ENCODE data around the gene GABRR1. TPM values are rescaled to one million over a fixed set of nuclear protein-coding genes. Genes with fewer than 3 reads are reported as not detected.

GABRR1 gene
- total and polyA plus RNA-seq, 2 experiments from 2014 or later = 0.14 to 0.37 TPM

DNA sequence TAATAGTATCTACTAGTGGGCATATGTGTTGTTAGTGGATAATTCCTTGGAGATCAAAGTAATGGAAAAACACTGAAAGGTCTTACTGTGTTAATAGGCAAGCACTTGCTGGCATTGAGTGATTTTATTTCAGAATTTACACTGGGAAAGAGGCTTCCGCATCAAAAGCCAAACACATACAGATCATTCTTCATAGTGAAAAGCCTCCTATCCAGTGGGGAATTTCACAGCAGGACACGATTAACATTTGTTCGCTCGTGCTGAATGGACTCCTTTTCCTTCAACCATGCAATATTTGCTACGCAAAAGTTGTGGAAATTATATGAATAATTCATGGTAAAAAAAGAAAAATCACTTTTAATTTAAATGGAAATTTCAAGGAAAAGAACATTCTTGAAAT, 26.4 kb downstream of the GABRR1 start (continued):
- TF ChIP-seq, protein P1, sequence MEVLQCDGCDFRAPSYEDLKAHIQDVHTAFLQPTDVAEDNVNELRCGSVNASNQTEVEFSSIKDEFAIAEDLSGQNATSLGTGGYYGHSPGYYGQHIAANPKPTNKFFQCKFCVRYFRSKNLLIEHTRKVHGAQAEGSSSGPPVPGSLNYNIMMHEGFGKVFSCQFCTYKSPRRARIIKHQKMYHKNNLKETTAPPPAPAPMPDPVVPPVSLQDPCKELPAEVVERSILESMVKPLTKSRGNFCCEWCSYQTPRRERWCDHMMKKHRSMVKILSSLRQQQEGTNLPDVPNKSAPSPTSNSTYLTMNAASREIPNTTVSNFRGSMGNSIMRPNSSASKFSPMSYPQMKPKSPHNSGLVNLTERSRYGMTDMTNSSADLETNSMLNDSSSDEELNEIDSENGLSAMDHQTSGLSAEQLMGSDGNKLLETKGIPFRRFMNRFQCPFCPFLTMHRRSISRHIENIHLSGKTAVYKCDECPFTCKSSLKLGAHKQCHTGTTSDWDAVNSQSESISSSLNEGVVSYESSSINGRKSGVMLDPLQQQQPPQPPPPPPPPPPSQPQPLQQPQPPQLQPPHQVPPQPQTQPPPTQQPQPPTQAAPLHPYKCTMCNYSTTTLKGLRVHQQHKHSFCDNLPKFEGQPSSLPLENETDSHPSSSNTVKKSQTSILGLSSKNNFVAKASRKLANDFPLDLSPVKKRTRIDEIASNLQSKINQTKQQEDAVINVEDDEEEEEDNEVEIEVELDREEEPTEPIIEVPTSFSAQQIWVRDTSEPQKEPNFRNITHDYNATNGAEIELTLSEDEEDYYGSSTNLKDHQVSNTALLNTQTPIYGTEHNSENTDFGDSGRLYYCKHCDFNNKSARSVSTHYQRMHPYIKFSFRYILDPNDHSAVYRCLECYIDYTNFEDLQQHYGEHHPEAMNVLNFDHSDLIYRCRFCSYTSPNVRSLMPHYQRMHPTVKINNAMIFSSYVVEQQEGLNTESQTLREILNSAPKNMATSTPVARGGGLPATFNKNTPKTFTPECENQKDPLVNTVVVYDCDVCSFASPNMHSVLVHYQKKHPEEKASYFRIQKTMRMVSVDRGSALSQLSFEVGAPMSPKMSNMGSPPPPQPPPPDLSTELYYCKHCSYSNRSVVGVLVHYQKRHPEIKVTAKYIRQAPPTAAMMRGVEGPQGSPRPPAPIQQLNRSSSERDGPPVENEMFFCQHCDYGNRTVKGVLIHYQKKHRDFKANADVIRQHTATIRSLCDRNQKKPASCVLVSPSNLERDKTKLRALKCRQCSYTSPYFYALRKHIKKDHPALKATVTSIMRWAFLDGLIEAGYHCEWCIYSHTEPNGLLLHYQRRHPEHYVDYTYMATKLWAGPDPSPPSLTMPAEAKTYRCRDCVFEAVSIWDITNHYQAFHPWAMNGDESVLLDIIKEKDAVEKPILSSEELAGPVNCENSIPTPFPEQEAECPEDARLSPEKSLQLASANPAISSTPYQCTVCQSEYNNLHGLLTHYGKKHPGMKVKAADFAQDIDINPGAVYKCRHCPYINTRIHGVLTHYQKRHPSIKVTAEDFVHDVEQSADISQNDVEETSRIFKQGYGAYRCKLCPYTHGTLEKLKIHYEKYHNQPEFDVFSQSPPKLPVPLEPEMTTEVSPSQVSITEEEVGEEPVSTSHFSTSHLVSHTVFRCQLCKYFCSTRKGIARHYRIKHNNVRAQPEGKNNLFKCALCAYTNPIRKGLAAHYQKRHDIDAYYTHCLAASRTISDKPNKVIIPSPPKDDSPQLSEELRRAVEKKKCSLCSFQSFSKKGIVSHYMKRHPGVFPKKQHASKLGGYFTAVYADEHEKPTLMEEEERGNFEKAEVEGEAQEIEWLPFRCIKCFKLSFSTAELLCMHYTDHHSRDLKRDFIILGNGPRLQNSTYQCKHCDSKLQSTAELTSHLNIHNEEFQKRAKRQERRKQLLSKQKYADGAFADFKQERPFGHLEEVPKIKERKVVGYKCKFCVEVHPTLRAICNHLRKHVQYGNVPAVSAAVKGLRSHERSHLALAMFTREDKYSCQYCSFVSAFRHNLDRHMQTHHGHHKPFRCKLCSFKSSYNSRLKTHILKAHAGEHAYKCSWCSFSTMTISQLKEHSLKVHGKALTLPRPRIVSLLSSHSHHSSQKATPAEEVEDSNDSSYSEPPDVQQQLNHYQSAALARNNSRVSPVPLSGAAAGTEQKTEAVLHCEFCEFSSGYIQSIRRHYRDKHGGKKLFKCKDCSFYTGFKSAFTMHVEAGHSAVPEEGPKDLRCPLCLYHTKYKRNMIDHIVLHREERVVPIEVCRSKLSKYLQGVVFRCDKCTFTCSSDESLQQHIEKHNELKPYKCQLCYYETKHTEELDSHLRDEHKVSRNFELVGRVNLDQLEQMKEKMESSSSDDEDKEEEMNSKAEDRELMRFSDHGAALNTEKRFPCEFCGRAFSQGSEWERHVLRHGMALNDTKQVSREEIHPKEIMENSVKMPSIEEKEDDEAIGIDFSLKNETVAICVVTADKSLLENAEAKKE (CRISPR knock-in tag; IDR thresholded peaks at IDR 0.05) = no peak
- TF ChIP-seq, protein P2, sequence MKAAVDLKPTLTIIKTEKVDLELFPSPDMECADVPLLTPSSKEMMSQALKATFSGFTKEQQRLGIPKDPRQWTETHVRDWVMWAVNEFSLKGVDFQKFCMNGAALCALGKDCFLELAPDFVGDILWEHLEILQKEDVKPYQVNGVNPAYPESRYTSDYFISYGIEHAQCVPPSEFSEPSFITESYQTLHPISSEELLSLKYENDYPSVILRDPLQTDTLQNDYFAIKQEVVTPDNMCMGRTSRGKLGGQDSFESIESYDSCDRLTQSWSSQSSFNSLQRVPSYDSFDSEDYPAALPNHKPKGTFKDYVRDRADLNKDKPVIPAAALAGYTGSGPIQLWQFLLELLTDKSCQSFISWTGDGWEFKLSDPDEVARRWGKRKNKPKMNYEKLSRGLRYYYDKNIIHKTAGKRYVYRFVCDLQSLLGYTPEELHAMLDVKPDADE (IDR thresholded peaks at IDR 0.05) = no peak

DNA sequence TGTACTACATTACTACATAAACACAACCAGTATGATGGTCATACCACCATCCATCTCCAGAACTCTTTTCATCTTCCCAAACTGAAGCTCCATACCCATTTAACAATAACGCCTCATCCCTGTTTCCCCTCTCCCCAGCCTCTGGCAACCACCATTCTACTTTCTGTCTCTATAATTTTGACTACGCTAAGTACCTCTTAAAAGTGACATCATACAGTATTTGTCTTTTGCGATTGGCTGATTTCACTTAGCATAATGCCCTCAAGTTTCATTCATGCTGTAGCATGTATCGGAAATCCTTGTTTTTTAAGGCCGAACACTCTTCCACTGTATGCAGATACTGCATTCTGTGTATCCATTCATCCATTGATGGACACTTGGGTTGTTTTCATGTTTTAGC, 29.7 kb downstream of the GABRR1 start:
- H3K4me1 ChIP-seq (ENCODE audit: insufficient read depth) = peaks cover 15% of the 10 kb centered on the region
- Mint-ChIP-seq H3K9me3 (no peaks in the 10 kb centered on the region), H3K27ac (no peak overlapping the region), H3K36me3 (ENCODE audit: low read depth) (no peaks in the 10 kb centered on the region), H3K4me1 (peaks cover 21% of the 10 kb centered on the region), H3K4me3 (no peak overlapping the region), H3K27me3 (ENCODE audit: insufficient read depth, low read depth, poor library complexity) (peaks cover 4% of the 10 kb centered on the region)
- ATAC-seq (no peak), DNase-seq (ENCODE audit: low spot score) (no peak)
- no peaks in the 10 kb centered on the region for H3K36me3 ChIP-seq (ENCODE audit: insufficient read depth)
- H3K27me3 ChIP-seq (ENCODE audit: insufficient read depth) = no peaks in the 10 kb centered on the region
- H3F3A ChIP-seq (replicated peaks; ENCODE audit: low read depth) = no peaks in the 10 kb centered on the region
- no peak overlapping the region for H3K27ac ChIP-seq (ENCODE audit: low read depth)
- H3K9me2 ChIP-seq (ENCODE audit: insufficient read depth) = no peaks in the 10 kb centered on the region
- no peak overlapping the region for H2AFZ ChIP-seq
- no peak overlapping the region for H3K4me3 ChIP-seq
- no peaks in the 10 kb centered on the region for H4K20me1 ChIP-seq (replicated peaks; ENCODE audit: insufficient read depth)
- H3K4me2 ChIP-seq = no peak overlapping the region
- no peaks in the 10 kb centered on the region for H3K79me2 ChIP-seq (replicated peaks; ENCODE audit: insufficient read depth)
- TF ChIP-seq ZNF331 (CRISPR knock-in tag; IDR thresholded peaks at IDR 0.05; ENCODE audit: low read depth) = no peak
- no peak for TF ChIP-seq STAT1 (IDR thresholded peaks at IDR 0.05; ENCODE audit: unreplicated experiment)
- TF ChIP-seq, protein P3, sequence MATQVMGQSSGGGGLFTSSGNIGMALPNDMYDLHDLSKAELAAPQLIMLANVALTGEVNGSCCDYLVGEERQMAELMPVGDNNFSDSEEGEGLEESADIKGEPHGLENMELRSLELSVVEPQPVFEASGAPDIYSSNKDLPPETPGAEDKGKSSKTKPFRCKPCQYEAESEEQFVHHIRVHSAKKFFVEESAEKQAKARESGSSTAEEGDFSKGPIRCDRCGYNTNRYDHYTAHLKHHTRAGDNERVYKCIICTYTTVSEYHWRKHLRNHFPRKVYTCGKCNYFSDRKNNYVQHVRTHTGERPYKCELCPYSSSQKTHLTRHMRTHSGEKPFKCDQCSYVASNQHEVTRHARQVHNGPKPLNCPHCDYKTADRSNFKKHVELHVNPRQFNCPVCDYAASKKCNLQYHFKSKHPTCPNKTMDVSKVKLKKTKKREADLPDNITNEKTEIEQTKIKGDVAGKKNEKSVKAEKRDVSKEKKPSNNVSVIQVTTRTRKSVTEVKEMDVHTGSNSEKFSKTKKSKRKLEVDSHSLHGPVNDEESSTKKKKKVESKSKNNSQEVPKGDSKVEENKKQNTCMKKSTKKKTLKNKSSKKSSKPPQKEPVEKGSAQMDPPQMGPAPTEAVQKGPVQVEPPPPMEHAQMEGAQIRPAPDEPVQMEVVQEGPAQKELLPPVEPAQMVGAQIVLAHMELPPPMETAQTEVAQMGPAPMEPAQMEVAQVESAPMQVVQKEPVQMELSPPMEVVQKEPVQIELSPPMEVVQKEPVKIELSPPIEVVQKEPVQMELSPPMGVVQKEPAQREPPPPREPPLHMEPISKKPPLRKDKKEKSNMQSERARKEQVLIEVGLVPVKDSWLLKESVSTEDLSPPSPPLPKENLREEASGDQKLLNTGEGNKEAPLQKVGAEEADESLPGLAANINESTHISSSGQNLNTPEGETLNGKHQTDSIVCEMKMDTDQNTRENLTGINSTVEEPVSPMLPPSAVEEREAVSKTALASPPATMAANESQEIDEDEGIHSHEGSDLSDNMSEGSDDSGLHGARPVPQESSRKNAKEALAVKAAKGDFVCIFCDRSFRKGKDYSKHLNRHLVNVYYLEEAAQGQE (IDR thresholded peaks at IDR 0.05; ENCODE audit: unreplicated experiment) = no peak
- TF ChIP-seq CREB1 (CRISPR knock-in tag; IDR thresholded peaks at IDR 0.05; ENCODE audit: low read depth) = no peak
- TF ChIP-seq, protein P4, sequence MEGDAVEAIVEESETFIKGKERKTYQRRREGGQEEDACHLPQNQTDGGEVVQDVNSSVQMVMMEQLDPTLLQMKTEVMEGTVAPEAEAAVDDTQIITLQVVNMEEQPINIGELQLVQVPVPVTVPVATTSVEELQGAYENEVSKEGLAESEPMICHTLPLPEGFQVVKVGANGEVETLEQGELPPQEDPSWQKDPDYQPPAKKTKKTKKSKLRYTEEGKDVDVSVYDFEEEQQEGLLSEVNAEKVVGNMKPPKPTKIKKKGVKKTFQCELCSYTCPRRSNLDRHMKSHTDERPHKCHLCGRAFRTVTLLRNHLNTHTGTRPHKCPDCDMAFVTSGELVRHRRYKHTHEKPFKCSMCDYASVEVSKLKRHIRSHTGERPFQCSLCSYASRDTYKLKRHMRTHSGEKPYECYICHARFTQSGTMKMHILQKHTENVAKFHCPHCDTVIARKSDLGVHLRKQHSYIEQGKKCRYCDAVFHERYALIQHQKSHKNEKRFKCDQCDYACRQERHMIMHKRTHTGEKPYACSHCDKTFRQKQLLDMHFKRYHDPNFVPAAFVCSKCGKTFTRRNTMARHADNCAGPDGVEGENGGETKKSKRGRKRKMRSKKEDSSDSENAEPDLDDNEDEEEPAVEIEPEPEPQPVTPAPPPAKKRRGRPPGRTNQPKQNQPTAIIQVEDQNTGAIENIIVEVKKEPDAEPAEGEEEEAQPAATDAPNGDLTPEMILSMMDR (conservative IDR thresholded peaks at IDR 0.05; ENCODE audit: low read depth in 2 of 2) = no peak
